Endothelial cell of umbilical vein (primary cell): Measurements from ENCODE around the gene PRUNE2. TPM values are rescaled to one million over a fixed set of nuclear protein-coding genes. Genes with fewer than 3 reads are reported as not detected.

Experiments used
- BruUV-seq: library from RNA; stranded (reverse); fragments of 400-500 nt; replicated peaks from 2 replicates; lab custom pipeline; 2021; lab: Mats Ljungman, UMichigan
- CTCF ChIA-PET: fragments of 300-600, 350-600 bp; sonication (Branson Sonifier 250); formaldehyde crosslinking; loops from one replicate; lab custom pipeline; 2021; ENCODE audit warnings: antibody characterized with exemption, inconsistent platforms; lab: Charles Lee
- POLR2A ChIA-PET: fragments of 300-600, 350-600 bp; sonication (Branson Sonifier 250); formaldehyde crosslinking; loops from one replicate; lab custom pipeline; 2021; ENCODE audit warnings: antibody characterized with exemption, inconsistent platforms; lab: Charles Lee
- DNase-seq: peaks from one replicate; pipeline ENCODE4 v3.0.0-alpha.2; 2011; ENCODE audit warnings: low read depth, low spot score
- FAIRE-seq: peaks from 2 replicates; lab custom pipeline; 2011; peaks lifted over from hg19 to GRCh38; lab: Jason Lieb, UNC
- H2AFZ ChIP-seq: 2 replicates; pipeline ENCODE4 v1.6.0; 2012; ENCODE audit warnings: low read depth, low read length, control low read depth, inconsistent platforms
- H3K27ac ChIP-seq: 2 replicates; pipeline ENCODE4 v1.5.1; 2011; ENCODE audit warnings: low read depth, mild to moderate bottlenecking, control low read depth, low read length, moderate library complexity; ENCODE audit not compliant: insufficient read depth
- H3K27me3 ChIP-seq, 2 experiments: 2 replicates each; pipeline versions ENCODE4 v1.6.0 to v1.6.1; 2011; ENCODE audit warnings: low read length in 2 of 2, mixed read lengths in 1 of 2; ENCODE audit not compliant: control insufficient read depth in 2 of 2, insufficient read depth in 2 of 2
- H3K36me3 ChIP-seq, 2 experiments: 2 replicates in 1 of 2; 3 replicates in 1 of 2; pipeline ENCODE4 v1.5.1; 2011; ENCODE audit warnings: low read length in 2 of 2, mild to moderate bottlenecking in 1 of 2, moderate library complexity in 1 of 2; ENCODE audit not compliant: control insufficient read depth in 2 of 2, insufficient read depth in 2 of 2; ENCODE audit errors: extremely low read depth in 1 of 2
- H3K4me1 ChIP-seq: 3 replicates; pipeline ENCODE4 v1.5.1; 2011; ENCODE audit warnings: mild to moderate bottlenecking, low read length; ENCODE audit not compliant: control insufficient read depth, insufficient read depth; ENCODE audit errors: extremely low read depth
- H3K4me2 ChIP-seq: 2 replicates; pipeline ENCODE4 v1.6.1; 2011; ENCODE audit warnings: low read length, control low read depth, mixed read lengths; ENCODE audit not compliant: insufficient read depth
- H3K4me3 ChIP-seq, 3 experiments: fragments of 200-600 bp in 1 of 3; sonication (generic), shearing (Covaris generic) in 1 of 3; replicated peaks in 1 of 3; 2 replicates each; pipeline ENCODE4 v1.5.1; 2011 to 2016; ENCODE audit warnings: control low read depth in 3 of 3, low read length in 3 of 3, mild to moderate bottlenecking in 2 of 3, inconsistent platforms in 1 of 3, low read depth in 1 of 3, moderate library complexity in 1 of 3; ENCODE audit not compliant: insufficient read depth in 1 of 3
- H3K79me2 ChIP-seq: 2 replicates; pipeline ENCODE4 v1.6.0; 2012; ENCODE audit warnings: low read length, inconsistent platforms; ENCODE audit not compliant: control insufficient read depth, insufficient read depth
- H3K9ac ChIP-seq: replicated peaks from 2 replicates; pipeline ENCODE3; 2011; ENCODE audit warnings: low read length, control low read depth; ENCODE audit not compliant: insufficient read depth; ENCODE audit errors: extremely low read depth
- H3K9me1 ChIP-seq: replicated peaks from 3 replicates; pipeline ENCODE4 v1.6.0; 2011; ENCODE audit warnings: mild to moderate bottlenecking, low read length; ENCODE audit not compliant: control insufficient read depth, insufficient read depth; ENCODE audit errors: extremely low read depth
- H3K9me3 ChIP-seq: replicated peaks from 2 replicates; pipeline ENCODE4 v1.5.1; 2012; ENCODE audit warnings: low read length, inconsistent platforms; ENCODE audit not compliant: control insufficient read depth, insufficient read depth
- H4K20me1 ChIP-seq: replicated peaks from 2 replicates; pipeline ENCODE3; 2011; ENCODE audit warnings: mild to moderate bottlenecking, low read length; ENCODE audit not compliant: control insufficient read depth, insufficient read depth; ENCODE audit errors: extremely low read depth
- EZH2 ChIP-seq: IDR thresholded peaks from 2 replicates; pipeline ENCODE4 v1.6.1; 2012; ENCODE audit warnings: borderline replicate concordance, low read depth, mild to moderate bottlenecking, moderate library complexity, low read length, inconsistent platforms; ENCODE audit not compliant: severe bottlenecking
- FOS ChIP-seq: IDR thresholded peaks from 2 replicates; pipeline ENCODE4 v1.6.1; 2011; ENCODE audit warnings: mild to moderate bottlenecking, low read length, moderate library complexity, borderline replicate concordance; ENCODE audit not compliant: insufficient read depth
- GATA2 ChIP-seq: IDR thresholded peaks from 2 replicates; pipeline ENCODE4 v1.7.0; 2011; ENCODE audit warnings: low read depth, mild to moderate bottlenecking, moderate library complexity, mixed read lengths, low read length; ENCODE audit not compliant: insufficient read length, insufficient read depth
- JUN ChIP-seq: IDR thresholded peaks from 2 replicates; pipeline ENCODE4 v1.6.1; 2011; ENCODE audit warnings: borderline replicate concordance, low read depth; ENCODE audit not compliant: insufficient read length, insufficient read depth
- MYC ChIP-seq: IDR thresholded peaks from one replicate; pipeline ENCODE4 v1.6.1; 2011; ENCODE audit warnings: mild to moderate bottlenecking, low read depth, low read length
- POLR2A ChIP-seq: IDR thresholded peaks from 2 replicates; pipeline ENCODE4 v1.6.1; 2012; ENCODE audit warnings: low read depth, mild to moderate bottlenecking, control low read depth, low read length
- POLR2AphosphoS5 ChIP-seq: IDR thresholded peaks from 2 replicates; pipeline ENCODE4 v1.6.1; 2012; ENCODE audit warnings: low read depth, mild to moderate bottlenecking, control low read depth, low read length, moderate library complexity; ENCODE audit not compliant: insufficient read depth
- dilution Hi-C: fragments of 300-500 bp; cut with MboI; formaldehyde crosslinking; loops from one replicate; pipeline ENCODE4 v1.15.0; 2019; ENCODE audit warnings: low sequenced_read_pairs; ENCODE audit not compliant: extremely low pct_ligation_motif_present
- intact Hi-C: fragments of 100-400 bp; cut with micrococcal nuclease; formaldehyde crosslinking; loops from one replicate; pipeline ENCODE4 v1.10.0; 2022
- polyA plus RNA-seq, 4 experiments: library from polyadenylated mRNA; depleted of rRNA in 3 of 4; stranded (reverse) in 3 of 4; unstranded in 1 of 4; fragments of >200 nt; gene quantifications; 2 replicates each; pipeline versions ENCODE4 v1.2.1 to v1.2.3, GENCODE V29; 2011 to 2012; ENCODE audit warnings: missing spikeins in 1 of 4
- total RNA-seq: library from RNA; stranded (reverse); gene quantifications from 2 replicates; pipeline ENCODE4 v1.2.3, GENCODE V29; 2021
- TF ChIP-seq, protein P1 (sequence below): IDR thresholded peaks from 2 replicates; pipeline ENCODE4 v1.6.1; 2011; ENCODE audit not compliant: insufficient read depth, insufficient read length
- TF ChIP-seq, protein P2 (sequence below), 2 donors: IDR thresholded peaks; 1 replicate in 1 of 2; 2 replicates in 1 of 2; pipeline ENCODE4 v1.5.1; 2011; ENCODE audit warnings: low read length in 2 of 2, mild to moderate bottlenecking in 2 of 2, moderate library complexity in 2 of 2, control low read depth in 1 of 2, inconsistent platforms in 1 of 2, low read depth in 1 of 2; ENCODE audit not compliant: insufficient read depth in 1 of 2; ENCODE audit errors: extremely low read depth in 1 of 2

The PRUNE2 gene
- total and polyA plus RNA-seq, 2 donors (not counting 3 experiments of a cell fraction or from before 2014, with no cell fraction given): 15.8 to 21.7 TPM

DNA sequence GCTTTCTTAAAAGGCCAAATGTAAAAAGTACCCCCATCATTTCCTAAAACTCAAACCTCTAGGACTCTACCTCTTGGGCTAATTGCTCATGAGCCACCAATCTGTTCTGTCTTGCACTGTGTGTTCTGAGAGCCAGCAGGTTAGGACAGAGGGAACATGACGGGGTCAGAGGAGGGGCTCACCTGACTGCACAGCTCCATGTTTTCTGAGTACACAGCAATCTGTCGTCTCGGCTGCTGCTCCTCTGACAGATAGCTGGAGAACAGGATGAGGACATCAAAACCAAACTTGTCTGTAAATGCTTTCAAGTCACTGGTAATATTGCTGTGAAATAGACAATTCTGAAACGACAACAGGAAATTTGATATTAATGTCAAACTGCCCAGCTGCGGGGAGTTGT is 192.5 kb downstream of the PRUNE2 start:
- Histone ChIP-seq H3K4me2 (peak overlapping the region; percentile 66), H3K4me1 (peaks cover 30% of the 10 kb centered on the region), H2AFZ (no peak overlapping the region), H3K27ac (peak overlapping the region; percentile 26), H3K9me1 (no peaks in the 10 kb centered on the region), H3K36me3 (no peaks in the 10 kb centered on the region), H3K9me3 (no peaks in the 10 kb centered on the region), H3K4me3 (no peak overlapping the region), H4K20me1 (no peaks in the 10 kb centered on the region), H3K27me3 (peaks cover 0 to 9% of the 10 kb centered on the region in 2 experiments), H3K9ac (peak overlapping the region; percentile 17), H3K79me2 (no peaks in the 10 kb centered on the region)
- POLR2A ChIA-PET: no interaction called here
- TF ChIP-seq EZH2 (no peak), MYC (no peak), GATA2 (no peak), POLR2A (no peak), FOS (no peak), JUN (no peak), POLR2AphosphoS5 (no peak)
- TF ChIP-seq, protein P1, sequence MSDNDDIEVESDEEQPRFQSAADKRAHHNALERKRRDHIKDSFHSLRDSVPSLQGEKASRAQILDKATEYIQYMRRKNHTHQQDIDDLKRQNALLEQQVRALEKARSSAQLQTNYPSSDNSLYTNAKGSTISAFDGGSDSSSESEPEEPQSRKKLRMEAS: no peak
- TF ChIP-seq, protein P2, sequence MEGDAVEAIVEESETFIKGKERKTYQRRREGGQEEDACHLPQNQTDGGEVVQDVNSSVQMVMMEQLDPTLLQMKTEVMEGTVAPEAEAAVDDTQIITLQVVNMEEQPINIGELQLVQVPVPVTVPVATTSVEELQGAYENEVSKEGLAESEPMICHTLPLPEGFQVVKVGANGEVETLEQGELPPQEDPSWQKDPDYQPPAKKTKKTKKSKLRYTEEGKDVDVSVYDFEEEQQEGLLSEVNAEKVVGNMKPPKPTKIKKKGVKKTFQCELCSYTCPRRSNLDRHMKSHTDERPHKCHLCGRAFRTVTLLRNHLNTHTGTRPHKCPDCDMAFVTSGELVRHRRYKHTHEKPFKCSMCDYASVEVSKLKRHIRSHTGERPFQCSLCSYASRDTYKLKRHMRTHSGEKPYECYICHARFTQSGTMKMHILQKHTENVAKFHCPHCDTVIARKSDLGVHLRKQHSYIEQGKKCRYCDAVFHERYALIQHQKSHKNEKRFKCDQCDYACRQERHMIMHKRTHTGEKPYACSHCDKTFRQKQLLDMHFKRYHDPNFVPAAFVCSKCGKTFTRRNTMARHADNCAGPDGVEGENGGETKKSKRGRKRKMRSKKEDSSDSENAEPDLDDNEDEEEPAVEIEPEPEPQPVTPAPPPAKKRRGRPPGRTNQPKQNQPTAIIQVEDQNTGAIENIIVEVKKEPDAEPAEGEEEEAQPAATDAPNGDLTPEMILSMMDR (IDR thresholded peaks at IDR 0.05; ENCODE audit: extremely low read depth in 1 of 2, insufficient read depth in 1 of 2, low read depth in 1 of 2, low read length in 2 of 2): no peak
- CTCF ChIA-PET: interaction anchor here (1.0 to 2.1 kb wide), 5 partner anchors 9 to 319 kb away, joined by 3 to 18 read pairs (median 4); partner anchors contain the start of gene RFK
- BruUV-seq: no TSS peak
- dilution Hi-C loops (no loop called here), intact Hi-C loops (loop anchor here (5.0 kb wide), 1 partner anchor 294 kb away; no protein-coding TSS in a partner anchor)
- DNase-seq (no peak), FAIRE-seq (no peak)
